MM.1S (cell line): ENCODE data around the gene LBHD2.

Source experiments
- CTCF ChIP-seq: fragments of 300-600 bp; sonication (generic); IDR thresholded peaks from 2 replicates; pipeline ENCODE4 v1.5.1; 2016; ENCODE audit warnings: antibody characterized with exemption, low read length, mixed read lengths
- EZH2 ChIP-seq: fragments of 300-600 bp; sonication (generic); optimal IDR thresholded peaks from 2 replicates; pipeline ENCODE3; 2017; ENCODE audit warnings: low read depth, mild to moderate bottlenecking, antibody characterized with exemption, low read length, mixed read lengths

- TF ChIP-seq CTCF (no peak), EZH2 (no peak)
Measured at GRCh38 chr14:103045371-103045869, 38.6 kb upstream of the LBHD2 start.
